ENCODE data around the gene HS3ST5. TPM values are rescaled to one million over a fixed set of nuclear protein-coding genes. Genes with fewer than 3 reads are reported as not detected.

The HS3ST5 gene
- total RNA-seq, 1 experiment from 2014 or later = 0.29 TPM

GRCh38 chr6:114210467-114210866 lies 132.4 kb downstream of the HS3ST5 start:
- H3K27me3 ChIP-seq (replicated peaks; ENCODE audit: control insufficient read depth, insufficient read depth, low read length) = no peaks in the 10 kb centered on the region
- Mint-ChIP-seq H3K27ac (ENCODE audit: unreplicated experiment) (no peak overlapping the region), H3K36me3 (ENCODE audit: insufficient read depth, unreplicated experiment) (no peaks in the 10 kb centered on the region), H3K9me3 (ENCODE audit: unreplicated experiment) (no peaks in the 10 kb centered on the region), H3K4me1 (ENCODE audit: low read depth, unreplicated experiment) (no peaks in the 10 kb centered on the region), H3K4me3 (ENCODE audit: unreplicated experiment) (no peak overlapping the region), H3K27me3 (ENCODE audit: insufficient read depth, unreplicated experiment) (no peaks in the 10 kb centered on the region)
- POLR2A ChIA-PET = no interaction called here
- H3K9me3 ChIP-seq = peaks cover 3% of the 10 kb centered on the region; the same call in 1 of the 2 replicates
- H3K36me3 ChIP-seq (ENCODE audit: control insufficient read depth, insufficient read depth, low read length) = no peaks in the 10 kb centered on the region
- no TSS peak for BruUV-seq (replicated peaks)
- no peaks in the 10 kb centered on the region for H3K4me1 ChIP-seq
- TF ChIP-seq CTCF (IDR thresholded peaks at IDR 0.05; ENCODE audit: insufficient read depth in 1 of 2, low read depth in 1 of 2, low read length in 1 of 2, severe bottlenecking in 1 of 2, unreplicated experiment in 1 of 2) = no peak
- DNase-seq = no peak
- intact Hi-C loops (cut with micrococcal nuclease; ENCODE audit: unreplicated experiment) = no loop called here
- no peak overlapping the region for H3K4me3 ChIP-seq (ENCODE audit: low read depth, low read length)
- CTCF ChIA-PET = no interaction called here

- ChIA-PET CTCF (interaction anchor here (0.6 kb wide), 1 partner anchor 100 kb away, joined by 4 read pairs; no protein-coding TSS in a partner anchor), POLR2A (no interaction called here)
- no peak overlapping the region for H3K4me3 ChIP-seq (ENCODE audit: low read depth, low read length)
- H3K36me3 Mint-ChIP-seq (ENCODE audit: insufficient read depth, unreplicated experiment) = no peaks in the 10 kb centered on the region
- H3K27me3 ChIP-seq (replicated peaks; ENCODE audit: control insufficient read depth, insufficient read depth, low read length) = no peaks in the 10 kb centered on the region
- H3K27ac Mint-ChIP-seq (ENCODE audit: unreplicated experiment) = no peak overlapping the region
- no peak for TF ChIP-seq CTCF (IDR thresholded peaks at IDR 0.05; ENCODE audit: insufficient read depth in 1 of 2, low read depth in 1 of 2, low read length in 1 of 2, severe bottlenecking in 1 of 2, unreplicated experiment in 1 of 2)
- peaks cover 7% of the 10 kb centered on the region; the same call in 1 of the 2 replicates for H3K4me1 ChIP-seq
- H3K27me3 Mint-ChIP-seq (ENCODE audit: insufficient read depth, unreplicated experiment) = no peaks in the 10 kb centered on the region
- H3K9me3 ChIP-seq = peaks cover 3% of the 10 kb centered on the region; the same call in 1 of the 2 replicates
- no peak for DNase-seq
- no peaks in the 10 kb centered on the region for H3K36me3 ChIP-seq (ENCODE audit: control insufficient read depth, insufficient read depth, low read length)
- H3K4me3 Mint-ChIP-seq (ENCODE audit: unreplicated experiment) = no peak overlapping the region
- peaks cover 20% of the 10 kb centered on the region for H3K9me3 Mint-ChIP-seq (ENCODE audit: unreplicated experiment)
- intact Hi-C loops (cut with micrococcal nuclease; ENCODE audit: unreplicated experiment) = no loop called here
- peaks cover 10% of the 10 kb centered on the region for H3K4me1 Mint-ChIP-seq (ENCODE audit: low read depth, unreplicated experiment)
- BruUV-seq (replicated peaks) = no TSS peak
Measured at GRCh38 chr6:114203460-114203859, 139.4 kb downstream of the HS3ST5 start.

GRCh38 chr6:114202389-114202788 lies 140.4 kb downstream of the HS3ST5 start:
- Histone ChIP-seq H3K9me3 (peaks cover 3% of the 10 kb centered on the region; the same call in 1 of the 2 replicates), H3K4me1 (peaks cover 7% of the 10 kb centered on the region; the same call in 1 of the 2 replicates), H3K4me3 (ENCODE audit: low read depth, low read length) (no peak overlapping the region), H3K36me3 (ENCODE audit: control insufficient read depth, insufficient read depth, low read length) (no peaks in the 10 kb centered on the region), H3K27me3 (replicated peaks; ENCODE audit: control insufficient read depth, insufficient read depth, low read length) (no peaks in the 10 kb centered on the region)
- DNase-seq = no peak
- ChIA-PET POLR2A (no interaction called here), CTCF (no interaction called here)
- intact Hi-C loops (cut with micrococcal nuclease; ENCODE audit: unreplicated experiment) = no loop called here
- TF ChIP-seq CTCF (IDR thresholded peaks at IDR 0.05; ENCODE audit: insufficient read depth in 1 of 2, low read depth in 1 of 2, low read length in 1 of 2, severe bottlenecking in 1 of 2, unreplicated experiment in 1 of 2) = no peak
- Mint-ChIP-seq H3K4me1 (ENCODE audit: low read depth, unreplicated experiment) (peaks cover 10% of the 10 kb centered on the region), H3K36me3 (ENCODE audit: insufficient read depth, unreplicated experiment) (no peaks in the 10 kb centered on the region), H3K27ac (ENCODE audit: unreplicated experiment) (no peak overlapping the region), H3K27me3 (ENCODE audit: insufficient read depth, unreplicated experiment) (no peaks in the 10 kb centered on the region), H3K4me3 (ENCODE audit: unreplicated experiment) (no peak overlapping the region), H3K9me3 (ENCODE audit: unreplicated experiment) (peaks cover 20% of the 10 kb centered on the region)
- no TSS peak for BruUV-seq (replicated peaks)
